NCI-H2227 treated with DMSO at 0.1 percent for 48 hours (cell line): Measurements from ENCODE around the gene GATA2.

Experiments
- DNase-seq: peaks from one replicate; lab custom pipeline; 2025; lab: John Stamatoyannopoulos, UW

GATA2 gene

GRCh38 chr3:128473180-128473519, 19.9 kb downstream of the GATA2 start:
- DNase-seq, result no peak

GRCh38 chr3:128472449-128473179, 20.4 kb downstream of the GATA2 start:
- DNase-seq, result no peak

- no peak for DNase-seq
Measured at GRCh38 chr3:128471720-128472119, 21.3 kb downstream of the GATA2 start.

GRCh38 chr3:128471110-128471509, 21.9 kb downstream of the GATA2 start:
- no peak for DNase-seq

- DNase-seq, result no peak
Measured at GRCh38 chr3:128470134-128470899, 22.7 kb downstream of the GATA2 start.

GRCh38 chr3:128469556-128469955, 23.4 kb downstream of the GATA2 start:
- DNase-seq, result no peak

- DNase-seq, result no peak
Measured at GRCh38 chr3:128468791-128469527, 24.0 kb downstream of the GATA2 start.

GRCh38 chr3:128468285-128468790, 24.7 kb downstream of the GATA2 start:
- no peak for DNase-seq

GRCh38 chr3:128466840-128467541, 26.0 kb downstream of the GATA2 start, which contains the start of gene DNAJB8:
Gene DNAJB8, minus strand, starts transcription at chr3:128466890. Its CDS starts 3,645 bp downstream, at chr3:128463245.
- no peak for DNase-seq

- no peak for DNase-seq
Measured at GRCh38 chr3:128464702-128465101, 28.3 kb downstream of the GATA2 start.

GRCh38 chr3:128464188-128464587, 28.8 kb downstream of the GATA2 start:
- no peak for DNase-seq

- no peak for DNase-seq
Measured at GRCh38 chr3:128463771-128464170, 29.2 kb downstream of the GATA2 start.

GRCh38 chr3:128463354-128463753, 29.6 kb downstream of the GATA2 start:
- DNase-seq, result no peak

- no peak for DNase-seq
Measured at GRCh38 chr3:128462931-128463330, 30.1 kb downstream of the GATA2 start.

- DNase-seq, result no peak
Measured at GRCh38 chr3:128462341-128462910, 30.6 kb downstream of the GATA2 start.

GRCh38 chr3:128461731-128462130, 31.3 kb downstream of the GATA2 start:
- DNase-seq, result no peak

GRCh38 chr3:128459461-128459820, 33.6 kb downstream of the GATA2 start:
- no peak for DNase-seq

GRCh38 chr3:128458746-128459460, 34.1 kb downstream of the GATA2 start:
- DNase-seq, result no peak

GRCh38 chr3:128457937-128458336, 35.1 kb downstream of the GATA2 start:
- no peak for DNase-seq

- no peak for DNase-seq
Measured at GRCh38 chr3:128456776-128457715, 36.0 kb downstream of the GATA2 start.
